OCI-LY3 (cell line): ENCODE data around the gene STAB1.

Experiments
- H2AFZ ChIP-seq: fragments of 200-600, 300-600 bp; shearing (Covaris generic); 2 replicates; pipeline ENCODE4 v1.6.0; 2014; ENCODE audit warnings: antibody characterized with exemption, low read depth, low read length
- H3K27ac ChIP-seq: fragments of 200-600, 300-600 bp; sonication (generic); 2 replicates; pipeline ENCODE4 v1.5.1; 2014; ENCODE audit warnings: mild to moderate bottlenecking, low read length, moderate library complexity, mixed read lengths
- H3K27me3 ChIP-seq: fragments of 200-600, 300-600 bp; sonication (generic); 2 replicates; pipeline ENCODE4 v1.6.1; 2014; ENCODE audit warnings: low read depth, low read length, mixed read lengths
- H3K36me3 ChIP-seq: fragments of 200-600, 300-600 bp; sonication (generic); replicated peaks from 2 replicates; pipeline ENCODE3; 2014; ENCODE audit warnings: low read depth, low read length, mixed read lengths
- H3K4me1 ChIP-seq: fragments of 300-600, 200-600 bp; sonication (generic); 2 replicates; pipeline ENCODE4 v1.6.1; 2014; ENCODE audit warnings: low read length, mixed read lengths
- H3K4me2 ChIP-seq: fragments of 200-600, 300-600 bp; sonication (generic); 2 replicates; pipeline ENCODE4 v1.6.1; 2014; ENCODE audit warnings: low read length, mixed read lengths
- H3K4me3 ChIP-seq: fragments of 300-600, 200-600 bp; sonication (generic); 2 replicates; pipeline ENCODE4 v1.5.1; 2014; ENCODE audit warnings: antibody characterized with exemption, mild to moderate bottlenecking, low read length, moderate library complexity
- H3K79me2 ChIP-seq: fragments of 300-600, 200-600 bp; shearing (Covaris generic); 2 replicates; pipeline ENCODE4 v1.6.1; 2014; ENCODE audit warnings: mild to moderate bottlenecking, low read length, mixed read lengths
- H3K9ac ChIP-seq: fragments of 300-600, 200-600 bp; shearing (Covaris generic); 2 replicates; pipeline ENCODE4 v1.6.0; 2014; ENCODE audit warnings: mild to moderate bottlenecking, low read length, moderate library complexity
- H3K9me3 ChIP-seq: fragments of 200-600, 300-600 bp; shearing (Covaris generic); 2 replicates; pipeline ENCODE4 v1.6.1; 2014; ENCODE audit warnings: low read length, mixed read lengths; ENCODE audit not compliant: insufficient read depth
- H4K20me1 ChIP-seq: fragments of 200-600, 300-600 bp; sonication (generic); 2 replicates; pipeline ENCODE4 v1.6.1; 2016; ENCODE audit warnings: low read length, mixed read lengths; ENCODE audit not compliant: insufficient read depth
- CTCF ChIP-seq: fragments of 200-600, 300-600 bp; sonication (generic); IDR thresholded peaks from 2 replicates; pipeline ENCODE4 v1.5.1; 2014; ENCODE audit warnings: antibody characterized with exemption, low read length, low read depth
- EZH2phosphoT487 ChIP-seq: fragments of 200-600 bp; shearing (Covaris generic); IDR thresholded peaks from 2 replicates; pipeline ENCODE4 v1.6.1; 2018; ENCODE audit warnings: antibody characterized with exemption, mixed run types, low read depth

STAB1 gene

GRCh38 chr3:52487050-52487787 lies 7.9 kb upstream of the STAB1 start:
- Histone ChIP-seq H3K4me2 (no peak overlapping the region), H3K27me3 (no peaks in the 10 kb centered on the region), H3K79me2 (no peaks in the 10 kb centered on the region), H3K4me1 (no peaks in the 10 kb centered on the region), H3K9ac (no peak overlapping the region), H4K20me1 (no peaks in the 10 kb centered on the region), H3K27ac (no peak overlapping the region), H3K36me3 (peaks cover 38% of the 10 kb centered on the region), H2AFZ (no peak overlapping the region), H3K4me3 (no peak overlapping the region), H3K9me3 (no peaks in the 10 kb centered on the region)
- TF ChIP-seq EZH2phosphoT487 = no peak
- no peak for TF ChIP-seq CTCF

GRCh38 chr3:52487788-52488691 lies 7.1 kb upstream of the STAB1 start:
- Histone ChIP-seq H3K27ac (no peak overlapping the region), H3K79me2 (no peaks in the 10 kb centered on the region), H3K36me3 (peaks cover 38% of the 10 kb centered on the region), H4K20me1 (no peaks in the 10 kb centered on the region), H3K27me3 (no peaks in the 10 kb centered on the region), H3K9ac (no peak overlapping the region), H2AFZ (no peak overlapping the region), H3K4me1 (no peaks in the 10 kb centered on the region), H3K9me3 (no peaks in the 10 kb centered on the region), H3K4me2 (no peak overlapping the region), H3K4me3 (no peak overlapping the region)
- TF ChIP-seq CTCF = no peak
- no peak for TF ChIP-seq EZH2phosphoT487

GRCh38 chr3:52488746-52489145 lies 6.4 kb upstream of the STAB1 start:
- Histone ChIP-seq H3K4me3 (no peak overlapping the region), H3K79me2 (no peaks in the 10 kb centered on the region), H3K4me2 (no peak overlapping the region), H3K27me3 (no peaks in the 10 kb centered on the region), H3K9ac (no peak overlapping the region), H3K9me3 (no peaks in the 10 kb centered on the region), H2AFZ (no peak overlapping the region), H3K36me3 (peaks cover 38% of the 10 kb centered on the region), H3K27ac (no peak overlapping the region), H4K20me1 (no peaks in the 10 kb centered on the region), H3K4me1 (no peaks in the 10 kb centered on the region)
- TF ChIP-seq CTCF (no peak), EZH2phosphoT487 (no peak)

GRCh38 chr3:52489453-52489852 lies 5.7 kb upstream of the STAB1 start:
- H3K79me2 ChIP-seq = no peaks in the 10 kb centered on the region
- no peak for TF ChIP-seq CTCF
- TF ChIP-seq EZH2phosphoT487 = no peak
- no peaks in the 10 kb centered on the region for H4K20me1 ChIP-seq
- H2AFZ ChIP-seq = no peak overlapping the region
- H3K4me3 ChIP-seq = no peak overlapping the region
- no peak overlapping the region for H3K27ac ChIP-seq
- H3K36me3 ChIP-seq = peaks cover 38% of the 10 kb centered on the region
- no peaks in the 10 kb centered on the region for H3K27me3 ChIP-seq
- H3K4me2 ChIP-seq = no peak overlapping the region
- no peaks in the 10 kb centered on the region for H3K4me1 ChIP-seq
- H3K9me3 ChIP-seq = no peaks in the 10 kb centered on the region
- no peak overlapping the region for H3K9ac ChIP-seq
